C1 segment of cervical spinal cord (tissue), 14 donors: Measurements from ENCODE around the gene WIPF3.

Experiments used
- DNase-seq, 14 donors: peaks; one replicate each; lab custom pipeline; 2025; lab: John Stamatoyannopoulos, UW

WIPF3 gene, protein sequence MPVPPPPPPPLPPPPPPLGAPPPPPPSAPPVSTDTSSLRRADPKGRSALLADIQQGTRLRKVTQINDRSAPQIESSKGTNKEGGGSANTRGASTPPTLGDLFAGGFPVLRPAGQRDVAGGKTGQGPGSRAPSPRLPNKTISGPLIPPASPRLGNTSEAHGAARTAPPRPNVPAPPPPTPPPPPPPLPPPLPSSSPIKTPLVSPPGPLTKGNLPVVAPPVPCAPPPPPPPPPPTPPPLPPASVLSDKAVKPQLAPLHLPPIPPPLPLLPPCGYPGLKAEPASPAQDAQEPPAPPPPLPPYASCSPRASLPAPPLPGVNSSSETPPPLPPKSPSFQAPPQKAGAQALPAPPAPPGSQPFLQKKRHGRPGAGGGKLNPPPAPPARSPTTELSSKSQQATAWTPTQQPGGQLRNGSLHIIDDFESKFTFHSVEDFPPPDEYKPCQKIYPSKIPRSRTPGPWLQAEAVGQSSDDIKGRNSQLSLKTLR

DNA sequence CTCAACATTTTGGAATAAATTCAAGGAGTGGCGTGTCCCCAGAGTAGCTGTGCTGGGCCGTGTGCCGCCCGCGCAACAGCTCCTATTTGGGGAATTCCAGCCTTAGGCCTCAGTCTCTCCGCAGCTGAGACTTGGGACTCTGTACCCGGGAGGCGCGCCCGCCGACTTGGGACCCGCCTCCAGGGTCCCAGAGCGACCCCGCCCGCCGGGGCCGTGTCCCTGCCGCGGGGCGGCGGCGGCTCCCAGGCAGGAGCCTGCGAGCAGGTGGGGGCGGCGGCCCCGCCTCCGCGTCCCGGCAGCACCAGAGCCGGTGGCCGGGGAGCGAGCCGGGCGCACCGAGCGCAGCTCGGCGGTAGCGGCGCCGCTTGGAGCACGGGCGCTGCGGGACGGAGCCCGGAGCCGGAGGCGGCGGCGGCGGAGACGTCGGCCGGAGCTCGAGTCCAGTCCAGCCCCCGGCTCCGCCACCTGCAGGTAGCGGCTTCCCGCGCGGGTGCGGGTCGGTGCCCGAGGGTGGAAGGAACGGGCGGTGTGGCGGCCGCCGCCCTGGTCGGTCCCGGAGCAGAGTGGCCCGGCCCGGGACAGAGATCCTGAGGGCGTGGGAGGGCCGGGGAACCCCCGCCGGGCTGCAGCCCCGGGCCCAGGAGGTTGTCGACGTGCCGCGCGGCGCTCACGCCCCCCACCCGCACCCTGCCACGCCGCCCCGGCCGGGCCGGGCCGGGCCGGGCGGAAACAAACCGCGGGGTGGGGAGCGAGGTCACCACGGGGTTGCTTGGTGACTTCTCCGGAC lies at the start of gene WIPF3:
Gene WIPF3, plus strand, starts transcription at position 301 of the 787 bp plus-strand sequence. CDS start 28,217 bp downstream, outside the sequence.
- peak in 2 of 14 donors; percentile 6 to 23 for DNase-seq

DNA sequence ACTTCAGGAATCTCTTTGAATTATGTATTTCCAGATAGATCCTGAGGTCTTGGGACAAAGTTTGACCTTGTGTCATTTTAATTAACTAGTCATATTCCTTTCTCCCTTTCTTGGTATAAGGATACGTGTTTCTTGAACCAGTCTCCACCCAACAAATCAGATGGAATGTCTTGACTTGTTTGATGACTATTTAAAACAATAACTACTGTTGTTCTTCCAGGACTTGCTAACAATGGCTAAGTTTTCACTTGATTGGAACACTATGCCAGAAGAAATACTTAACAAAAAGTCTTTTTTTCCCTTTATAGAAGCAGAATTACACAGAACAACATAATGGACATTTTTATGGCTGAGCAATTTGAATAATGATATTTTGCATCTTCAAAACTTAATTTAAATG lies 43.0 kb upstream of the WIPF3 start:
- no peak for DNase-seq

DNA sequence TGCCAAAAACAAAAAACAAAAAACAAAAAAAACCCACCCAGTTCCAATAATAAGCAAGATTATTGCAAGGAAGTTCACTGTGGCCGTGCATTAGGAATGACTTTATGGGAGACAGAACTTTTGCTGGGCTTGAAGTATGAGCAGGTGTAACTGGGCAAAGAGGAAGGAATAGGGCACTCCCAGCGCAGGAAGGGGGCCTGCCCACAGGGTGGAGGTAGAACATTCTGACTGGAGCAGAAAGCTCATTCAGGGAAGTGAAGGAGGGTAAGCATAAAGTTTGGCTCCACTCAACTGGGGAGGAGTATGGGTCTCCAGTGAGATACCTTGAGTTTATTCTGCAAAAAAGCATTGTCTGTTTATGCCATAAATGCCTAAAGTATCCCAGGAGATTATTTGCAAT lies 42.1 kb upstream of the WIPF3 start:
- no peak for DNase-seq

DNA sequence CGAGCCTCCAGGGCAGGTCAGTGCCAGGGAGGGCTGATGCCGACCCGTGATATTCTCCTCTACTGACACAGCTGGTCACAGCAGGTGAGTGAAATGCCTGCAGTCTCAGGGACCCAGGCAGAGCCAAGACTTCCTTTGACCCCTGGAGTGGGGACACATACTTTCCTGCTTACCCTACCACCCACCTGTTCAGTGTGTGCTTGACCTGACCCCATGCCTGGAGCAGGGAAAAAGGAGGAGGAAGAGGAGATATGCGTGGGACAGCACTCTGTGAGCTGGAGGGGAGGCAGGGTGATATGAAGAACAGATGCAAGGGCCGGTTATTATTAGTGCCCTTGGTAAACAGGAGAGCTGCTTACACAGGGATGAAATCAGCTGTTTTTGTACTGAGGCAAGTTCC lies 40.8 kb upstream of the WIPF3 start:
- no peak for DNase-seq

DNA sequence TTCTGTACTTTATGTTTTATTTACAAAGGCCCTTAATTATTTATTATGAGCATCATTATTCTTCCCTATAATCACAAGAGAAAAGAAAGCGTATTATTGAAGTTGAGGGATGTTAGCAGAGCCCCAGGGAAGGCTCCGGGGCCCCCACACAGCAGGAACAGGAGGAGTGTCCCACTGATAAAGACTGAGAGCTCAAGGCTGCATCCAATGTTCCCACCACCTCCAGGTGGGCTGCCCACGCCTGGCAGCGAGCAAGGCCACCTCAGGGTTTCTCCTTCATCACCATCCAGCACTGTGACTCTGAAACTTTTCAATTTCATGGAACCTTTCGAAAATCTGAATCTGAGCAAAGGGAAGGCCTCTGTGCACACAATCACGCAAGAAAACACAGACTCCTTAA lies 35.9 kb upstream of the WIPF3 start:
- DNase-seq: no peak

DNA sequence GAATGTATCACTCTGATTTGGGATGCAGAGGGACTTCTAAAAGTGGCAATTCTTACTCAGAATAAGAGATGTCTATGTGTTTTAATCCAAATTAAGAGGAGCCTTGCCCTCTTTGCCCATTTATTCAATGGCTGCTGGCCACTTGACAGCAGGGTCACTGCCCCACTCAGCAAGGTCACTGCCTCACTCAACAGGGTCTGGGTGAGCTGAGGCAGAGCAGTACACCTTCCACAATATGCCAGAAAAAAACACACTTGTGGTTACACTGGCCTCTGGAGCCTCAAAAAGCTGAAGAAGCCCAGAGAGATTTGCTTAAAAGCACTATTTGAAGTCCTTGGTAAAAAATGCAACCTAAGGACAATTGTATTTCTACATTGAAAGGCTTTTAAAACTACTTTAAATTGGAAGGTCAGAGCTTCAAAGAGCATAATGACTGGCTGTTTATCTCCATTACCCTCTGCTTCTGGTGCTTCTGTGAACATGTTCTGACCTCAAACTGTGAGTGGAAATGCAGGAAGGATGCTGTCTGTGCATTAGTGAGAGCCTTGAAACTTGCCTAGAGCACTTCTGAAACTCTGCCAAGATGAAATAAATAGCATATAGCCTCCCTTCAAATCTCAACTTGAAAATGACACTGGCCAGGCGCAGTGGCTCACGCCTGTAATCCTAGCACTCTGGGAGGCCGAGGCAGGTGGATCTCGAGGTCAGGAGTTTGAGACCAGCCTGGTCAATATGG lies 35.1 kb upstream of the WIPF3 start:
- DNase-seq: no peak

DNA sequence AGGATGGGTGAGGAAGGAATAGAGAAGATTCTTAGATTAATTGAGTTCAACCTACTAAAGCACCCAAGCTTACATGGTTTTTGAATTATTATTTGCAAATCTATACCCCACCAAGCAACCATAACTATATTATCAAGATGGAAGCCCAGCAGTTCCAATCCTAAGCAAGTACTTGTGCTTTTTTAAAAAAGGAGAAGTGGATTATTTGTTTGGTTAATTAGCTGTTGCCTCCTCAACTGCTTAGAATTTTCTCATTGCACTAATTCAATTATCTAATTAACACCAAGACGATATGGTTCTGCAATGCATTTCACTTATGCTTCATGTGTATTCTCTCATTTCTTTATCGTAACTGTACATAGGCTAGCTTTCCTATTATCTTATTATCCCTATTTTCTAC lies 27.3 kb upstream of the WIPF3 start:
- no peak for DNase-seq

DNA sequence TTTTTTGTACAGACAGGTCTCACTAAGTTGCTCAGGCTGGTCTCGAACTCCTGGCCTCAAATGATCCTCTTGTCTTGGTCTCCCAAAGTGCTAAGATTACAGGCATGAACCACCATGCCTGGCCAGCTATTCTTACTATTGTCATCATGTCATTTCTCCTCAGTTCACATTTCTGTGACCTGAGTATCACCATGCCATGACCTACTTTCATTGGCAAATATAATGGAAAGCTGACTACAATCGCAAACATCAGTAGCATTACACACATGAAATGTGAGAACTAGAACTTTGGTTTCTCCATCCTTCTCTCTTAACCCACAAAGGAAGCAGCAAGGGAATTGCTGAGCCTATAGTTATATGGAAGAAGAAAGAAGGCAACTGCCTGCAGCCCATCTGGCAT lies 26.0 kb upstream of the WIPF3 start:
- DNase-seq: peak in 1 of 14 donors; percentile 8

DNA sequence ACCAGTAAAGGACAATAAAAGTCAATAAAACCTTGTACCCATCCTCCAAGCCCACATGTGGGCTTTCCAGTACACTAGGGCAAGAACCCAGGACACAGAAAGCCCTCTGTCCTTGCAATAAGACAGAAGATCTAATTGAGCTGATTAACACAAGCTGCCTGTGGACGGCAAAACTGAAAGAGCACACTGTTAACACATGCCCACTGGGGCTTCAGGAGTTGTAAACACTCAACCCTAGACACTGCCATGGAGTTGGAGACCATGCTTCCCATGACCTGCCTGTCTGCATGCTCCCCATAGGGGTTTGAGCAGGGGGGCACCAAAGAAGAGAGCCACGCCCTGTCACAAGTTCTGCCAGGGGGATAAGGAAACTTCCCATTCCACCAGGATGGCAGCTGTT lies 22.6 kb upstream of the WIPF3 start:
- DNase-seq: no peak

DNA sequence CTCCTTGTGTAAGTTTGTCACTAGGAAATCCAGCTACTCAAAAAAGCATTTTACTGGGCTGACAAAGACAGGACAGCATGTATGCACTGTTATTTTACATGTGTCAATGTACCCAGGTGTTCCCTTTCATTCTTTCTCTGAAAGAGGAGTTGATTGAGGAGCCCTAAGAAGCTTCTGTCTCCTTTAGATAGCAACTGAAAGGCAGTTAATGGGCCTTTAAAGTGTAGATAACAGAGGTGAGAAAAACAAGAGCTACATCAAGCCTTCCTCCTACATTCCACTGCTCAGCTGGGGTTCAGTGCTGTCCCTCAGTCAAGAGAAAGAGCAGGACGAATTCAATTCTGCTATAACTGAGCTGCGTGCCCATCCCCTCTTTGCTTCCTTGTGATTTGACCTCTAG lies 12.8 kb upstream of the WIPF3 start:
- DNase-seq: no peak

DNA sequence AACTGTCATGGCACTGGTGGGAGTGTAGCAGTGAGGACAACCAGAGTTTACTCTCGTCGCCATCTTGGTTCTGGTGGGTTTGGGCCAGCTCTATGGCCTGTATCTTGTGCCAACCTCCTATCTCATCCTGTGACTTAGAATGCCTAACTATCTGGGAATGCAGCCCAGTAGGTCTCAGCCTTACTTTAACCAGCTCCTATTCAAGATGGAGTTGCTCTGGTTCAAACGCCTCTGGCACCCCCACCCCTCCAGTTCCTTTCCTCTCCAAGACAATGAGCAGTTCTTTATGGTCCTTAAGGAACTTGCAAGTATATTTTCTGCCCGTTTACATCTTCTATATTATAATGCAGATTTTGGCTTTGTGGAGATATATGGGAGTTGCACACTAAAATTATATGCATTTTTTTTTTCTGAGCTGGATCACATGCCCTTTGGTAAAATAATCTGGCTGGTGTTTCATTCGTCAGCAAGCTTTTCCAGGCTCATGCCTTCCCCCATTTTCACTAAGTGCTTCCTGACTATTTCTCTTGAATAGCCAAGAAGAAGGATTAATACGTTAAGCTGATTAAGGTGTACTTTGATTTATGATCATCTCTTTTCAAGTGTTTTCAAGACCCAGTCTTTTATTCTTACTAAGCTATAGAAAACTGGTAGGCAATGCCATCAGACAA lies 11.2 kb upstream of the WIPF3 start:
- DNase-seq: no peak

DNA sequence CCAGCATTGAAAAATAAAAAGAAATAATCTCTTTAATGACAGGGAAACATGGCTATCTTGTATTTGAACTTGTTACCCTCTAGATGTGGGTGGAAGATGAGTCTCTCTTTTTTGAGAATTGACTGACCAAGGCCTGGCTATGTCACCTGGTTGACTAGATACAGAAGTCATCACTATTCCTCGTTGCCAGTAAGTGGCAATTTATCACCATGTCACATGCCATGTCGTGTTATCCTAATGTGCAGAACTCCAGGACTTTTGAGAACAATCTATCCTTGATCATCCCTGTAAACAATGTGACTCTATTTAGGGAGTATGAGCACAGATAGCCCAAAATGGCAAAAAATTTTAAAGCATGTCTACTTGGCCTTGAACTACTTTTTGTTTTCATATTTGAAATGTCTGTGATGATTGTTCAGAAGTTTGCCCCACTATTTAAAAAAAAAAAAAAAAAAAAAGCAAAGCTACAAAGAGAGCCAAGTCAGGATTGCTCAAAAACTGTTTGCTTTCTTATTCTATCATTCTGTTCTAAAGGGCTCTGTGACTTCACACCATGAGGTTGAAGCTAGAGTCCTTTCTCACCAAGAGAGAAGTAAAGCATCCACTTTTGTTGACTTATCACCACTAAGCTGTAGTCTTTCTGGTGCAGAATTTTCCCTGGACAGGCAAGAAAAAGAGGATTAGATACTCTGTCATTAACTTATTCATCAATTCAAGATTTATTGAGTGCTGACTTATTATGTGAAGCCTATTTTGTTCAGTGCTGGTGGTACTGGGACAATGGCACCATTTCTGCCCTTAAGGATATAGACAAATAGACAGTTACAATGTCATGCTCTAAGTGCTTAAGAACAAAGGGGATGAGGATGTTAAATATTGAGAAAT lies 10.4 kb upstream of the WIPF3 start:
- DNase-seq: no peak

DNA sequence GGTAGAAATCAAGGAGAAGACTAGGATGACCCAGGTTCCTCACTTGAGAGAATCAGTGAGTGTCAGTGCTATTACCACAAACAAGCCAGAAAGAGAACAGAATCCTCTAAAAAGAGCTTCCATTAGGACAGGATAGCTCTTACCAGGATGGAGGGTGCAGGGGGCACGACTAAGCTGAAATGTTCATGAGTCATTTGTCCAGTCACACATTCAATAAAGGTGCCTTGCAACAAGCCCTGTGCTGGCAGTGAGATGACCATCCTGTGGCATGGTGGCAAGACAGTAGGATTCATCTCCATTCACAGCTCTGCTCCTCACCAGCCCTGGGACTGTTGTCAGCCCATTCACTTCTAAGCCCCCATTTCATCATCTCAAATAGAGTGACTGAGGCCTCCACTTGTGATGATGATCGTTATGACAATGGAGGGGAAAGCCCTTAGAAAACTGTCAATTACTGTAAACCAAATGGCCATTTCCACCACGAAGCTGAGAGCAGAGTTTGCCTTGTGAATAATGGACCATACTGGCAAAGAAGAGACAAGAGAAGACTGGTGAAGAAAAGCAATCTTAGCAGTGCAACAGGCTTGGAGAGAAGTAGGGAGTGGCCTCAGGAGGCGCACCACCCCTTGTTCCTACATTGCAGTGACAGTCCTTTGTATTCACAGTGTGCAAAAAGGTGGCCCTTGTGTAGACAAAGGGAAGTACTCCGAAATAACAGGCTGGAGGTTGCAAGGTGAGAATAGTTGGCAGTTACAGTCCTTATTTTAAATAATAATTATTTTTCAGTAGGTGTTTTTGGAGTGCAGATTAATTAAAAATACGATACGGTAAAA lies 9.0 kb upstream of the WIPF3 start:
- DNase-seq: no peak

DNA sequence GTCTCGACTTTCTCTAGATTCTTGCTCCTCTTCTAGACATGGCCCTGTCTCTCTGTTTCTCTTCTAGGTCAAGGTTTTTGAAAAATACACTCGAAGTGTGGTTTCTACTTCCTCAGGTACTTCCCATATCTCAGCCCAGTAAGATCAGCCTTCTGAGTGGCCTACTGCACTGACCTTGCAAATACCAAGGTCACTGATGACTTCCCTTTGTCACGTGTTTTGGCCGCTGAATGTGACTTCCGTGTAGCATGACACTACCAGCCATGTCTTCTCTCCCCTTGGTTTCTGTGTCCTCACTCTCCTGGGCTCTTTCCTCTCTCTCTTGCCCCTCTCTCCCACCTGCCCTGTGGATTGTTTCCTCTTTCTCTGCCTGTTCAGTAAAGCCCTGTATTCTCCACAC lies 7.9 kb upstream of the WIPF3 start:
- no peak for DNase-seq

DNA sequence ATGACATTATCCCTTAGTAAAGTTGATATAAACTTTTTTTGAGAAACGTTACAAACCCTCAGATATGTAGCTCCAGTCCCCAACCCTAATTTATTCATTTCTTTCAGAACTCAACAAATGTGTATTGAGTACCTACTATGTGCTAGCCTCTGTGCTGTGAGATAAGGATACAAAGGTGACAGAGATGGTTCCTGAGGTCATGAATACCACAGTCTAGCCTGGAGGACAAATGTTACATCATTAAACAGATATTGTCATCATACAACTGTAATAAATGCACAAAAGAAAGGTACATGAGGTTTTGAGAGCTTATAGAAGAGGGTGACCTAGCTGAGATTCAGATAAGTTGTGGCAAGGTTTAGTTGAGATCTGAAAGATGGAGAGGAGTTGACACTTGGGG lies 4.4 kb upstream of the WIPF3 start:
- DNase-seq: no peak

DNA sequence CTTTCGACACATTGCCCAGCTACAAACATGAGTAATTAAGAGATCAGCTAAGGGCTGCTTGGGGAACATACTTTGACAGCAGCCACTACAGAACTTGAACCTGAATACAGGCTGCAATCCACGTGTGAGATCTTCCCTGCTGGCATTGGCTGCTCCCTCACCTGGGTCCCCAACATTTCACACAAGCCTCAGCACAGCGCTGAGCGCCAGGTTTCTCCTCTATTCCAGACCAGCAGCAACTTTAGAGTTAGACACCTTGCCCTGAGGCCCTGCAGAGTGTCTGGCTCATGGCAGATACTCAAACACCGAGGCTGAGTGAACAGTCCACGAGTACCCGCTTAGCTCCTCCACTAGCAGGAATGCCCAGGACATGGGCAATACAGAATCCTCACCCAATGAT lies 1.3 kb upstream of the WIPF3 start:
- DNase-seq: no peak

DNA sequence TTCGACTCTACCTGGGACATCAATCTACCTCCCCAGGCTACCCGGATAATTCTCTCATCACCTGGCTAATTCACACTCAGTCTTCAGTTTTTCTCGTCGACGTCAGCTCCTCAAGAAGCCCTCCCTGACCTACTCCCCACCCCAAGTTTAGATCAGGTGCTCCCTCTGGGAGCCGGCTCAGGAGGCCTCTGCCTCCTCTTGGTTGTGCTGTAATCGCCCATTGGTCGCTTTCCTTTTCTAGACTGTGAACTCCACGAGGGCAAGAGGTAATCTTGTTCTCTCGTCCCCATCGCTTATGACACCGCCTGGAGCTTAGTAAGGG lies 461 bp upstream of the WIPF3 start:
- no peak for DNase-seq

DNA sequence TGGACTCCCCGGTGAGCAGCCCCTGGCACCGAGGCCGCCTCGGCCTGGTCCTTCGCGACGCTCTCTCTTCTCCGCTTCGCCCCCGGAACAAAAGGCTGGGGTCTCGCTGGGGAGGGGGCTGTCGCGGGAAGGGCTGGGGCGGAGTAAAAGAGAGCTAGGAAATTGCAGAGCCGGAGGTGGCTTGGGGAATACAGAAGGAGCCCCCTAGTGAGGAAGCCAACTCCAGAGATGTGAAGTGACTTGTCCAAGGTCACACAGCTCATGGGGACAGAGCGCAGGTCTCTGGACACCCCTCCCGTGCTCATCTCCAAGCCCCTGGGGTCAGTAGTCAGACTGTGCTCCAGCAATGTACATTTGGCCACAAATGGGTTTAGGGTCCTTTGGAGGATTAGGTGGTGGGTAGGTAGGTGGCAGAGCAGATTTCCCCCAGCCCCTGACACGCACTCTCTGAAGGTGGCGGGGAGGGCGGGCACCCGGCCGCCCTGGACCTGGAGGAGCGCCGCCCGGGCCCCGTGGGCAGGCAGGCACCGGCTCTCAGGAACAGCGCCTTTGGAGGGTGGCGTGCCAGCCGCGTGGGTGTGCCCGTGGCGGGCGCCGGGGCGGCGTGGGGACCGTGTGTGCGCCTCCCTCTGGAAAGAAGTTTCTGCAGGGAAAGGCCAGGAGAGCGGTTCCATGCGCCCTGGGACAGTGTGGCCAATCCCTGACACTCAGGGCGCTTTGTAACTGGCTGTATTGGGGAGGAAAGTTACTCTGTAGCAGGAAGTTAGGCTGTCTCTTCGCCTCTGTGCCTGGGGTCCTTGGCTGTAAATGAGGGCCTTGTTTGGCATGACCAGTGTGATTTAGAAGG lies 910 bp downstream of the WIPF3 start:
- peak in 3 of 14 donors; percentile 13 to 50 (median 19) for DNase-seq
